GM19025 (cell line): ENCODE measurements around the gene ARHGAP15.

Source experiments
- ATAC-seq: cut with Tn5 transposase; IDR thresholded peaks from one replicate; pipeline ENCODE4 v1.9.1; 2021; ENCODE audit warnings: mild to moderate bottlenecking, low read depth, moderate library complexity; ENCODE audit not compliant: unreplicated experiment

ARHGAP15 gene

DNA sequence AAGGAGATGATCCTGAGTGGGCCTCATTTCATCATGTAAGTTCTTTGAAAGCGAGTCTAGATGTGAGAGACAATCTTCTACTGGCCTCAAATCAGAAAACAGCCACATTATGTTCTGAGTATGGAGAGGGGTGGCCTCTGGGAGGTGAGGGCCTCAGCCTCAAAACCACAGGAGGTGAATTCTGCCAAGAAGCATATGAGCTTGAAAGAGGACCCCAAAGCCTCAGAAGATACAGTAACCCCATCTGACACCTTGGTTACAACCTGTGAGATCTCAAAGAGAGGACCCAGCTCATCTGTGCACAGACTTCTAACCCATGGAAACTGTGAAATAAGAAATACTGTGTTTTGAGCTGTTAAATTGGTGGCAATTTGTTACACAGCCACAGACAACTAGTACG lies 200.1 kb downstream of the ARHGAP15 start:
- no peak for ATAC-seq

DNA sequence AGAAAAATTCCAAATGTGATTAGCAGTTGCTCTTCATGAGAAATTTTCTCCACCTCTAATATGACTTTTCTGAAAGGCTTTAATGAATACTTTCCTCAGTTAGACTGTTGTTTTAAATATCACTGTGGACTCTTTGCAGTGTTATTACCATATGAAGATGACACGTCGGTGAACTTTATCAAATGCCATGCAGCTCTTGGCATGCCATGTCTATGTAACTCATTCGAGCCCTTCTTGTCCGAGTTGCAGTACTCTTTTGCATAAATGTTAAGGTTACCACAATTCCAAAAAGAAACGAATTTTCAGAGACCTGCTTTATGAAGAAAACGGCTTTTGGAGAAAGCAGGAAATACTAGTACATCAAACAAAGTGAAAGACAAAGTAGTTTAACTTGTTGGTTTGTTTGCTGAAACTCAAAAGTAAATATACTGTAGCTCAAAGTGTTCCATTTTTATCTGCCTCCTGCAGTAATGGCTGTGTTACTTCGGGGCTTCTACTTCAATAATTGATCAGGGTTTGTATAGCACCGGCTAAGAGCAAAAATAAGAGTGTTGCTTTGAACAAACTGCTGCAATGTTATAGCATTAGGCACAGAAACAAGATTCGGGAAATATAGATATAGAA lies 204.1 kb downstream of the ARHGAP15 start:
- ATAC-seq, result no peak

DNA sequence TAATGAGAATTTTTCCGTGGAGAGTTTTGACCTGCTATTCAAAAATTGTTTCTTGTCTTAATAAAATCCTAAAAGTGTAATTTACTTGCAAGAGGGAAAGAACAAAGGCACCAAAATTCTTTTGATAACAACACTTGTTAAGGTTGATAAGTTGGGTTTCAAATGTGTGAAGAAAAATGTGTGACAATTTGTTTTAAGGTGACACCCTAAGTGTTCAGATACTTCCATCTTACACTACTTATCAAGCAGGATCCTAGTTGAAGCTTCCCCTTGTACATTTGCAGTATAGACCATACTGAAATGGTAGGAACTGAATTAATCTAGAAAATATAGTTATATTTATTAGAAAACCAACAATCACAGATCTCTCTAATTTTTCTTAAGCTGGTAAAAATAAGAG lies 204.6 kb downstream of the ARHGAP15 start:
- no peak for ATAC-seq

DNA sequence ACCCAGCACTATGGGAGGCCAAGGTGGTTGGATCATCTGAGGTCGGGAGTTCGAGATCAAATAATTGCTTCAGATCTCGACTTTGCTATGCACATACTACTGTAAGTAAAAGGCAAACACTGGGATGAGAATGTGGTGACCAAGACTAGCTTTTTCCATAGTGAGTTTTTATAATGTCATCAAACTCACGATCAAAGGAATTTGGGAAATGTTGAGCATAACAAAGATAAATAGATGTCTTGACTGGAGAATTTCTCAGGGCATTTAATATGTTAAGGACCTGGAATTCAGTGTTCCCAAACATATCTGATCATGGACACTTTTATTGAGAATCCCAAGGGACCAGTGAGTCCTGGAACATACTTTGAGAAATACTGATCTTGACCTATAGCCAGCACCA lies 205.6 kb downstream of the ARHGAP15 start:
- ATAC-seq, result no peak

DNA sequence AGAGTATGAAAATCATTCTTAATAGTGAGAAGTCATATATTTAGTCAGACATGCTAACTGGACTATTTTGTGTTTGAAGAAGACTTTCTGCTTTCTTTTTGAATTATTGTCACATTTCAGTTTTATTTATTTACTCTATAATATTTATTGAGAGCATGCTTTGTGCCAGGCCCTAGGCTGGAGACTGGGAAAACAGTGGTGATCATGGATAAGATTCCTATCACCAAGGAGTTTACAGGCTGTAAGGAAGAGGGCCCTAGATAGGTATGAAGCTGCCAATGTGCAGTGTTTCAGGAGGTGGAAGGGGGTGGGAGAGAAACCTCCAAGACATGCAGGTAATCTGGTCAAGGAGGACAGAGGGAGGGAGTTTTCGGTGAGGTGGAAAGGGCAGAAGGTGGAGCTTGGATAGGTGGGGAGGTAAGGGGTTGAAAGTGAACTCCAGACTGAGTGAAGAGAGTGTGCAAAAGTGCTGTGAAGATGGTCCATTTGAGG lies 207.5 kb downstream of the ARHGAP15 start:
- ATAC-seq, result no peak

DNA sequence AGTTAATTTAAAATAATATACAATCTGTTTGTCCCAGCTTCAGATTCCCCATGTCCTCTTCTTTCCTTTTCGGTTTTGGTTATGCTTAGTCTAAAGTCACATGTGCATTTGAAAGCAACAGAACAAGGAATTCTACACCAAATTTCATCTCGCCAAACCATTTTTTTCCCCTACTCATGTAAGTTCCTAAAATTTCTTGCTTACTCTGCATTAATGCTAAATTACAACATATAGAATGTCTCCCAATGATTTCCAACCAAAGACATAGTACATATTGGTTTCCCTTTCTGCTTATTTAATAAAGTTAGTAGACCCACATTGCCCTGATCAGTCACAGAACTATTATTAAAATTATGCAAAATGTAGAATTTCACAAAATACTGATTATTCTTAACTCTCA lies 212.3 kb downstream of the ARHGAP15 start:
- ATAC-seq, result no peak

DNA sequence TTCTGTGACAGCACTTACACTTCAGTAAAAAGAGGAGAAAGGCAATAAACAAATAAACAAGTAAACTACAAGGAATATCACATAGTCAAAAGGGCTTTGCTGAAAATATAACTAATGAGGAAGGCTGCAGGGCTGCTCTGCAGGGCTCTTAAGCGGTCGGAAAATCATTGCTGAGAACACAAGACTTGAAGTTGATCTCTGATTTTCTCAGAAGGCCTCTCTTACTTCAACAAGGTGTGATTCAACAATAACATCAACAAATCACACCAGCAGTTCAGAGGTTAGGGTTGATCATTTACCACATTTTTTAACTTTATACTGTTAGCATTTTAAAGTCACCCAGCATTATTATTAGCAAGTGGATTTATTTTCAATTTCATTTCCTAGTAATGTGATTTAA lies 215.6 kb downstream of the ARHGAP15 start:
- ATAC-seq, result no peak

DNA sequence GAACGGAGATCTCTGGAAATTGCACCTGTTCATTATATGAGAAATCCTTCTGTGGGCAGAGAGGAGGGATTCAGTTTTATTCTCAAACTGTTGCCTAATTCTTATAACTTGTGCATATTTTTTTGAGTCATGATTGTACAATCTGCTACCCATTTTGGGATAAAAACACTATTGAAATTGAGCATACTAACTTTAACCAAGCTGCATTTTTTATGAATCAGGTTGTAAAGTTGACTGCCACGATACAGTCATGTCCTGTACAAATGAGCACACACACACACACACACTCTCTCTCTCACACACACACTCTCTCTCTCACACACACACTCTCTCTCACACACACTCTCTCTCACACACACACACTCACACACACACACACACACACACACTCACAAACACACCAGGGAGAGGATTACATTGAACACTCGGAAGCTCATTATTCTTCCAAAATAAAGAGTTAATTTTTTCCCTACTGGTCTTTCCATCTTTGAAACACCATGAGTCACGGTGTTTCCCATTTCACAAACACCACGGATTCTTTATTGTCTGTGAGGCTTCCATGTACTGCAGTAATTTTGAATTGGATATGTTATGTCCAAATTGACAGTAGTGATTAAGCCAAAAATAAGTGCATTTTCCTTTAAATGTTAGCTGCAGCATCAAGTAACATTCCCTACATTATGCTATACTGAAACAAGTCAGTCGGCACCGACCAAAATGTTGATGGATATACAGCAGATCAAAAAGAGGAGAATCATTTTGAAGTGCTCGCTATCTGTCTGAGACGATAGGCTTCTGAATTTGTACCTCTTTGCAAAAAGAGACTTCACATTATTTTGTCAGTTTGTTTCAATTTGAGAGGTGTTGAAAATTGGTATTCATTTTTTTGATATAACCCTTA lies 216.9 kb downstream of the ARHGAP15 start:
- no peak for ATAC-seq

DNA sequence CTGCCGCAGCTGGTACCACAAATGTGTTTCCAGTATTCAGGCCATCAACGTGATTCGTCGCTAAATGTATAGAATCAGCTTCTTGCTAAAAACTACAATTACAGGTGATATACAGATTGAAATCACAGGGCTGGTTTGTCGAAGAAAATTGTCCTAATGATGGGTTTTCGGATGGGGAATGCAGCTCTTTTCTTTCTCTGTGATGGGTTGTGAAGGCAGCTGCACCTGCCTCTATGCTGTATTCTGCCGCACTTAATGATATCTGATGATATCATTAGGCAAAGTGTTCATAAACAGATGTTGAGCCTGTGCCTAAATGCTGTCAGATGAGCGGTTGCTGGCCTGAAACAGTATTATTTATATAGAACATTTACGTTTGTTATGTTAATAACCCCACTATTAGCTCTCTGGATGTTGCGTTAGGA lies 218.1 kb downstream of the ARHGAP15 start:
- no peak for ATAC-seq

DNA sequence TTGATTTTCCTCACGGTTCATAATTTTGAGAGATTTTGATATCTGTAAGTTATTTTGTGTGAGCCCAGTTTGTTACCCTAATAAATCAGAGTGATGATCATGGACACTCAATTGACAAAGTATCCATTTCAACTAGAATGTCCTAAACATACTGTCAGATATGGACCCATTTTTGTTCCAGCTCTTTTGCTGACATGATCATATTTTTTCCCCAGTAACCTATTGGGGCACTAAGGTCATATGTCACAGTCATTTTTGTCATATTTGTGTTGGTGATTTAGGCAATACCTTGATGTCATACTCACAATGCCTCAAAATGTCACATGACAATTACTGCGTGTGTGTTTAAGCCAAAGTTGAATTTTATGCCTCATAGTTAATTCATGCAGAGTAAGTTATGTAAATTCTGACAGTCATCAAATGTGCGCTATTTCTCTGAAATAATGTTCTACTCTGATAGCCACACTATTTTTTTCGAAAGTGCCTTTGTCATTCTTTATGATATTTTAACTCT lies 218.7 kb downstream of the ARHGAP15 start:
- no peak for ATAC-seq

DNA sequence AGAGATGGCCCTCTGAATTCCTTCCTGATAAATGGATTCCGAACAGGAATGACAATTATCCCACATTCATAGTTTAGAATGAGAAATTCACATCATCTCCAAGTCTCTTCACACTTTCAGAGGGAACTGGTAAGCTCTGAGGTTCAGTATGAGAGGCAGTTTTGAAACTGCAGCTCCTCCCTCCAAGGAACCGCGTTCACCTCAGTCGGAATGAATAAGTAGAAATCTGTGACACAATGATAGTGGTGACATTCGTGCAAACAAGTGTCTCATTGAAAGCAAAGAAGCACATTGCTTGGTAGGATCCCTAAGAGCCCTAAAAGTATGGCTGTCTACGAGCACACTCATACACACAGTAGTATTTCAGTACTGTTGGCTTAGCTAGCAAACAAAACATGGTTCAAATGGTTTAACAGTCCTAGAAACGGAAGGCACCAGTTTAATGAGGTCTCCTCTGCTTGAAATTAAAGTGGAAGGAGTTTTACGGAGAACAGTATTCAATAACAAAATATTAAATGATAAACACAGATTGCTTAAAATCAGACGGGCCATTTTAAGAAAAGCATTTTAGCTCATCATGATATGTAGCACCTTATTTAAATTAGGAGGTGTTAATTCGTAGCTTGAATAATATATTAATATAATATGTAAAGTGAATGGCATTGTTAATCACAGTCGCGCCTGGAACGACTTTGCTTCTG lies 225.0 kb downstream of the ARHGAP15 start:
- no peak for ATAC-seq

DNA sequence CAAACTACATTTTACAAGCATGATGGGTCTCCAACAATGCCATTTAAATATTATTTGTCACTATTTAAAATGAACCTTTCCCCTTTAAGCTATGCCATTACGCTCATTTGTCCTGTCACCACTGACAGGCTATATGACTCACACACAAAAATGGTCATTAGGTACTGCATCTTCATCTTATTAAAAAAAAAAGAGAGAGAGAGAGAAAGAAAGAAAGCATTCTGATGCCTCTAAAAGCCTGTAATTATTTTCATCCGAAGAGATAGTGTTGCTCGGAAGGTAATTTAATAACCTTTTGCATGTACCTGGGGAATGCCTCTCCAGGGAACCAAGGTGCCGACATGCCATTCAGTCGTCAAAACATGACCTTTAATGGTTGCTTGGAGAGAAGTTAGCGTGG lies 226.7 kb downstream of the ARHGAP15 start:
- ATAC-seq, result no peak

DNA sequence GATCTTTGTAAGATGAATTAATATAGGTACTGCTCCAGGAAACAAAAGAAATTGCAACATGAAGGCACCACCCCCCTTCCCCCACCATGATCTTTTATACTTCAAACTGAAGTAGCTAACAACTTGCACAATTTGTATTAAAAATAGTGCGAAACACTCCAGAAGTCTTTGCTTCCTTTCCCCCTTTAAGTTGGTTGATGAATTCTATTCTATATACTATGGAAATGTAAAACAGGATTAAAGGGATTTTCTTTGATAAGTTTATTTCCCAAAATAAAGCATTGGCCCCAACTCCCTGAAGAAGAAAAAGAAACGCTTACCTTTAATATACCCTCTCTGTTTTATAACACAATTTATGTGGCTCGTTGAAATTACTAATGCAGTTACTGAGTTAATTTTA lies 227.1 kb downstream of the ARHGAP15 start:
- ATAC-seq, result no peak

DNA sequence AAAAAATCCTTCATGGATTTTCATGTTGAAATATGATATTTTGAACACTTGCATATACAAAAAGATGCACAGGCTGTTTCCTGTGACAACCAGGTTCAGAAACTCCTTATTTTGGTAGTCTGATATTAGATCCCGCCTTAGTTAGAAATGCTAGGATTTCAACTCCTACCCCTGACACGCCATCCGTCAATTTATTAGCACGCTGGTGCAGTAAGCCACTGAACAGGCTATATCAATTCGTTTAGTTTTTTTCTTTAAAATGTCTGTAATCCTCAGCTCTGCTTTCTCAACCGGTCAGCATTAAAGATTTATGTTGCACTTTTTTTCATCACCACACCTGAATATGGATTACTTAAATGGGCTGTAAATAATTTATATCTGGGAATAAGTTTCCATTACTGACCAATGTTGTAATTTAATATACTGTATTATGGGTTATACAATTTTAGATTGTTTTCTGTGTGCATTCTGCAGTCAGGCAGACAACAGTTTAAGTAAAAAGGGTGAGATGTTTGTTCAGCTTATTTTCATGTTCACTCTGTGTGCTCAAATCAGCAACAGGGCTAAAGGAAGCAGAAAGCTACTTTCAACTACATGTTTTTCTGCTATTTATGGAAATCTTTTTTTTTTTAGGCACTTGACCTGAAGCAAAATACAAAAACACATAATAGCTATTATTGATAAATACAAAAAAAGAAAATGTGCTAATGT lies 227.7 kb downstream of the ARHGAP15 start:
- ATAC-seq, result no peak

DNA sequence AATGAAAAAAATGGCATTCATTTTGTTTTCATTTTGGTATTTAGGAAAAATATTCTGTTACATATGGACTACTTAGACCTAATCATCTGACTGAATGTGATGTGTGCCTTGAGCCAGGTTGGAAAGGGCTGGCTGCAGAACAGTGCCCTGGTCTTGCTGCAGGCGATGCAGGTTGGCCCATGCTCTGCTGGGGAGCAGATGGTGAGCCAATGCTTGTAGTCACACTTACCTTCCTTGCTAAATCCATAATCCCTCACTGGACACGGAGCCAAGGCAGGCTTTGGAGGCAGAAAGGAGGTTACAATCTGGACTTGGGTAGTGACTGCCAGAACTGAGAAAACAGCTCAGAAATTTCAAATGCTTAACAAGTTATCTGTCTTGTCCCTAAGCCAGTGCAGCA lies 228.7 kb downstream of the ARHGAP15 start:
- ATAC-seq, result no peak

DNA sequence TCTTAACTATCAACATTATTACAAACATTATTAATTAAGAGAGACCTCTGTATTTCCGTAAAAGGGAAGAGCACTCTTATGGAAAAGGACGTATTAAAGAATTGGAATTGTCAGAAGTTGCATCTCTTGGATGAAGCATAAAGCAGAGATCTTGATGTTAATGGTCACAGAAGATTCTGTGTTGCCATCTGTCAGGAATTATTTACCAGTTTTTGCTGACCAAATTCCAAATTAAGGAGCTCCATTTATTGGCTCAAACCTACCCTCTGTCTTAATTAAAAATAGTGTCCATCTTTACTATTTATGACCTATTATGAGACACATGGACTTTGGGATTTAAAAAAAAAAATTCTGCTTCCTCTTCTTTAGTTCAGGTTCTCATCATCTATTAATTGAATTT lies 232.1 kb downstream of the ARHGAP15 start:
- ATAC-seq, result no peak

DNA sequence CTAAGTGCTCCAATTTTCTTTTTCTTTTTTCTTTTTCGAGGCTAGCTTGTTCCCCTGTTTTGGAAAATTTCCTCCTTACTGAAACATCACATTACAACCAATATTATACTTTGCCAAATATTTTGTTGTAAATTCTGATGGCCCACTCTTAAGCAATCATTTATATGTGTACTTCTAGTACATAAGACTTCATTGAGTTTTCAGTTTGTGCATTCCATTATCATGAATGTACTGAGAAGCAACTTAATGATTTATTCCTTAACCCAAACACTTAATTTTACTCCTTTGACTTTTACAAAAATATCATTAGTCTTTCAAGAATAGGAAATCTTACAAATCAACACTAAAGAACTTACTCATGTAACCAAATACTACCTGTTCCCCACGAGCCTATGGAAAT lies 242.4 kb downstream of the ARHGAP15 start:
- ATAC-seq, result no peak

DNA sequence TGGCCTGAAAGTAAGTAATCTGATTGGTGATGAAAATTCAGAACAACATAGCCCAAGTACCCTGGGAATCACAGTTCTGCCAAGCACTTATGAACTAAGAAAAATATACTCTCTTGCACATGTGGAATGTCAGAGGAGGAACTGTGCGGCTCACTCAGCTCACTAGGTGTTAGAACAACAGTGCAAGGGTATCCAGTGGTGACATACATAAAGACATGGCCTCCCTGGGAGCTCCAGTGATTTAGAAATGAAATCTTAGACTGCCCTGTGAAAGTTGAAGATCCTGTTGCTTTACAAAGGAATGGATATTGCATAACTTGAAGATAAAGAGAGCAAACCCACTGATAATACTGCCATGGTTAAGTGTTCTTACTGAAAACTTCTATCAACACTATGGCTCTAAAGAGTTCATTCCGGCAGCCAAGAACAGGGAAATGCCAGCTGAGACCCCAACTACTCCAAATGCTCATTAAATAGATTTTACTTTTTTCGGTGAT lies 246.2 kb downstream of the ARHGAP15 start:
- ATAC-seq, result no peak

DNA sequence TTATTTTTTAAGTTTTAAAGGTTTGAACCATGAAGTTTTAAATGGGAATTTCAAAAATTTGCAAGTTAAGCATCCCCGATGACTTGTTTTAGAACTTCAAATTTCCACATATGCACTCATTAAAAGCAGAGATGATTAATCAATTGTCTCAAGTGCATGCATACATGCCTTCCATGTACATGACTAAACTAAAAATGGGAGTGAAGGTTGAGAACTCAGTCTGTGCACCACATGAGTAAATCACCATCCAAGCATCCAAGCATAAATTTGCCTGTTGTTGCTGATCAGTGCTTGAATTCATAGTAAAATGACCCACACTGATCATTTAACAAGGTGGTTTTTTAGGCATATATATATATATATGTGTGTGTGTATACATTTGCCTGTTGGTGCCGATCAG lies 249.8 kb downstream of the ARHGAP15 start:
- no peak for ATAC-seq

DNA sequence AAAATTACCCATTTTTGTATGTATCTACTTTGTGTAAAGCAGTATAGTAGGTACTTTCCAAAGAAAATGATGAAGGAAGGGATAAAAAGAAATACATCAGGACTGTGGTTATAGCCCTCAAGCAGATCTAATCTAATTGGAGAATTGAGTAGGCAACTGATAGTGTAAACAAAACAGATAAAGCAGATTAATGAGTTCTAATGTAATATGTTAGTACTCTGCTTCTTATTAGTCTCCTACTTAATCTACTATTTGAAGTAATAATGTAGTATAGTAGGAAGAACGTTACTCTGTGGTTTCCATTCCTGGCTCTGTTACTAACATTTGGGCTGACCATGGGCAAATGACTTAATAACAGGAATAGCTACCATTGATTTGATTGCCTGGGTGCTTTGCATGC lies 250.7 kb downstream of the ARHGAP15 start:
- no peak for ATAC-seq
